Metanephros (tissue), 1 donor: Measurements from ENCODE around the gene ZNF333. TPM values are rescaled to one million over a fixed set of nuclear protein-coding genes. Genes with fewer than 3 reads are reported as not detected.

Experiments
- total RNA-seq: library from RNA; depleted of rRNA; stranded (reverse); fragments of >200 nt; gene quantifications from one replicate; pipeline ENCODE4 v1.2.3, GENCODE V29; 2014

Gene ZNF333
- 48.2 TPM for total RNA-seq

DNA sequence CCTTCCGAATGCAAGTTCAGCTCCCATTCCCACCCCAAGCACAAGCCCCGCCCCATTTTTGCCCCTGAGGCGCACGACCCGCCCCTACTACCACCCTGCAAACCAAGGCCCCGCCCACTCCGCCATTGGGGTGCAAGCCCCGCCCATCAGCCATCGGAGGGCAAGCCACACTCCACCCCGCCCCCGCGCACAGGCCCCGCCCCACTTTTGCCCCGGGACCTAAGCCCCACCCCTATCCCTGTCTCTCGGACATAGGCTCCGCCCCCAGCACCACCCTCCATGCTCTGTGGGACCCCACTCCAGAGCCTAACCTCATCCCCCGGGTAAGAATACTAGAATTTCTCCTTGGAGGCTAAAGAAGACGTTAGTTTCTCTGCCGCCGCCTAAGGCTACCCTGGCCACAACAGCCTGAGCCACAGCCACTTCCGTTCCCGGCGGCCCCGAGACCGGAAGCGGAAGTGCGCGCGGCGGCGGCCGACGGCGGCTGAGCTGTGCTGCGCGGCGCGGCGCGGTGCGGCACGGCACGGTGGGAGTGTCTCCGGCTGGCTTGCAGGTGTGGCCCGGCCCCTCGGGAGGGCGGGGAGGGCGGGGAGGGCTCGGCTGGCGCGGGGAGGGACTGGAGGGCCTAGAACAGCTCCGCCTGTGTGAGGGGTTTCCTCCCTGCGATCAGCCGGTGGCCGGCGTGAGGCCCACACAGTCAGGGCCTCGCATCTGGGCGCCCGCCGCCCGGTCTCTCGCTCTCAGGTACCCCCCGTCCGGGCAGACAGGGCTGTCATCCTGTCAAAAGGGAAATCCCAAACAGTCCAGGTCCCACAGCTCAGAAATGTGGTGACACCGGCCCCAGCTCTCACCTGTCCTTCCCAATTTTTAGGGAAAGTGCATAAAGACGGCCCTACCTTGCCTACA lies at the start of gene ZNF333:
ZNF333 (plus strand) TSS at position 451 of the 906 bp plus-strand sequence. CDS start 3,444 bp downstream, outside the sequence.

GRCh38 chr19:14674764-14675163 lies 15.1 kb upstream of the ZNF333 start, which contains the start of gene ADGRE3:
Gene ADGRE3 (minus strand): TSS chr19:14674844. CDS start chr19:14674770, 74 bp downstream.

DNA sequence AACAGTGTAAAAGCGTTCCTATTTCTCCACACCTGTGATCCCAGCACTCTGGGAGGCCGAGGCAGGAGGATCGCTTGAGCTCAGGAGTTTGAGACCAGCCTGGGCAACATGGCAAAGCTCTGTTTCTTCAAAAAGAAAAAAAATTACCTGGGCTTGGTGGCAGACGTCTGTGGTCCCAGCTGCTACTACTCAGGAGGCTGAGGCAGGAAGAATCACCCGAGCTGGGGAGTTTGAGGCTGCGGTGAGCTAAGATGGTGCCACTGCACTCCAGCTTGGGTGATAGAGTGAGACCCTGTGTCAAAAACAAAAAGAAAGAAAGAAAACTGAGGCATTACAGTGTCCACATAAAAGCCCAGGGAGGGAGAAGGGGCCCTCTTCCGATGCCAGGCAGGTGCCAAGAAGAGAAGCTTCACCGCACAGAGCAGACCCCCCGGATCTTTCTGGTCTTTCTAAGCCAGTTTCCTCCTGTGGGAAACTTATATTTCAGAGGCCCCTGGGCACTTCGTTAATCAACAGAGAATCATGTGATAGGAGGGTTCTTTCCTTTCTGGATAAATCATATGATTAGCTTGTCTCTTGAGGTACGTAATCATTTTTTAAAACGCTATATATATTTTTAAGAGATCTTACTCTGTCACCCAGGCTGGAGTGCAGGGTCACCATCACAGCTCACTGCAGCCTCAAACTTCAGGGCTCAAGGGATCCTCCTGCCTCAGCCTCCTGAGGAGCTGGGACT lies 88.4 kb downstream of the ZNF333 start, which contains the start of gene ADGRE2:
ADGRE2 (minus strand) TSS at position 451 of the 736 bp plus-strand sequence. CDS start 1,804 bp downstream, outside the sequence.

Other genes starting within 250 kb of the ZNF333 start
- gene PTGER1, start 214.7 kb upstream of the ZNF333 start, total RNA-seq, result 23.0 TPM
- 95.6 TPM for gene GIPC1, start 193.9 kb upstream of the ZNF333 start, total RNA-seq
- 132 TPM for gene DNAJB1, start 171.7 kb upstream of the ZNF333 start, total RNA-seq
- gene TECR, start 160.5 kb upstream of the ZNF333 start, total RNA-seq, result 66.4 TPM
- gene NDUFB7, start 118.0 kb upstream of the ZNF333 start, total RNA-seq, result 339 TPM
- gene CLEC17A, start 107.0 kb upstream of the ZNF333 start, total RNA-seq, result 1.3 TPM
- 1.3 TPM for gene ADGRE3, start 15.2 kb upstream of the ZNF333 start, total RNA-seq
- 1.3 TPM for gene ADGRE2, start 88.5 kb downstream of the ZNF333 start, total RNA-seq
- gene OR7A5, start 145.1 kb downstream of the ZNF333 start, total RNA-seq, result not detected
- under 0.01 TPM for gene OR7C1, start 145.1 kb downstream of the ZNF333 start, total RNA-seq
- gene OR7A10, start 158.9 kb downstream of the ZNF333 start, total RNA-seq, result not detected
- gene OR7A17, start 196.1 kb downstream of the ZNF333 start, total RNA-seq, result not detected